ENCODE data around the gene ACTRT2.

ACTRT2 gene

GRCh38 chr1:3028531-3029282, 7.4 kb downstream of the ACTRT2 start:
- Mint-ChIP-seq H3K9me3 (no peaks in the 10 kb centered on the region), H3K4me3 (no peak overlapping the region), H3K27ac (no peak overlapping the region), H3K4me1 (no peaks in the 10 kb centered on the region), H3K27me3 (peaks cover 22% of the 10 kb centered on the region), H3K36me3 (no peaks in the 10 kb centered on the region)
- ATAC-seq: no peak

GRCh38 chr1:3029481-3029961, 8.3 kb downstream of the ACTRT2 start:
- Mint-ChIP-seq H3K4me1 (no peaks in the 10 kb centered on the region), H3K9me3 (no peaks in the 10 kb centered on the region), H3K27ac (no peak overlapping the region), H3K36me3 (no peaks in the 10 kb centered on the region), H3K4me3 (no peak overlapping the region), H3K27me3 (peaks cover 22% of the 10 kb centered on the region)
- ATAC-seq: no peak

DNA sequence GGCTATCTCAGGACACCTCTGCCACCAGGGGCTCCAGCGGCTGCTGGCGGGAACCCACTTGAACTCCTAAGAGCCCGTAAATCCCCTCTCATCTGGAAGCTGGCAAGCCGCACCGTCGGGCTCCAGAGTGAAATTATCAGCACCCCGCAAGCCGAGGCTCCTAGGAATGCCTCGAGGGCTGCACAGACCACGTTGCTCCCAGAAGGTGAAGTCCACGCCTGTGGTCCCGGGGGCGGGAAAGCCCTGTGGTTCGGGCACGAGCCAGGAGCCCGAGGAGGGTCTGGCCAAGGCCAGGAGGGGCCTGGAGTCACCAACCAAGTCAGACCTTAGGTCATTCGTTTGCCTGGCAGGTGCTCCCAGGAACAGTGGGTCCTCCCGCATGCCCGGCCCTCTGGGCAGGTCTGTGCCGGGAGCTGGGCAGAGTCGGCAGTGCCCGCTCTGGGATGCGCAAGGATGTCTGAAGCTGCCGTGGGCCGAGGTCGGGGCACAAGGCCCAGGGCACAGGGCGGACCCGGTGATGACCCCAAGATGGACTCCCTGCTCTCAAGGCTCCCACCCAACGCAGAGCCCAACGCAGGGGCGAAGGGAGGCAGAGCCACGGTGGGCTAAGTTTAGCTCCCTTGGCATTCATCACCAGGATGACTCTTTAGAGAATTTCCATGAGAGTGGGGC, 8.9 kb downstream of the ACTRT2 start:
- H3K27ac Mint-ChIP-seq: no peak overlapping the region
- no peak for ATAC-seq
- H3K4me1 Mint-ChIP-seq: no peaks in the 10 kb centered on the region
- no peak overlapping the region for H3K4me3 Mint-ChIP-seq
- H3K9me3 Mint-ChIP-seq: no peaks in the 10 kb centered on the region
- no peaks in the 10 kb centered on the region for H3K36me3 Mint-ChIP-seq
- peaks cover 22% of the 10 kb centered on the region for H3K27me3 Mint-ChIP-seq

DNA sequence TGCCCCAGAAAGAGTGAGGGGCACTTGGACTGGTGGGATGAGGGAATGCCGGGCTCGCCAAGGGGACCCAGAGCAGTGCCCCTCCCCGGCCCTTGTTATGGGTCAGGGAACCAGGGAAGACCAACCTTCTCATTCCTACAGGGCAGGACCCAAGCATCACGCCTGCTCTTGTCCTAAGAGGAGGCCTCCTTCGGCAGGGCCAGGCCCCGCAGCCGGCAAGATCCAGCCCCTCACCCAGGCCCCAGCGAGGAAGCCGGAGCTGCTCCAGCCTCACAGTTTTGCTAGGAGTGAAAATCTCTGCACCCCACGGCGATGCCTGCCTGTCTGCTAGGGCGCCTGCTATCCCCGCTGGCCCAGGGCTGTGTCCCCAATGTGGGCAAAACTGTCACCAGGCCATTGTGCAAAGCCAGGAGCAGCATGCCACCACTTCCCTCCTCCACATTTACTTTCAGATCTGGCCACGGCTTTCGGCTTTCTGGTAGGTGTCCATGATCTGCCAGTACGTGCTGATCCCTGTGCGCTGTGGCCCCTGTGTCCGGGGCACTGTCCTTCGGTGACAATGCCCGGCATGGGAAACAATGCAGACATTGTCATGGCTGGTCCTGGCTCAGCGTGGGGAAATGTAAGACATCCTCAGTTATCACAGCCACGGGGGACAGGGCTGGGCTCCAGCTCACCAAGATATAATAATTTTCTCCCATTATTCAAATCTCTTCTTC, 9.6 kb downstream of the ACTRT2 start:
- H3K9me3 Mint-ChIP-seq: no peaks in the 10 kb centered on the region
- no peaks in the 10 kb centered on the region for H3K36me3 Mint-ChIP-seq
- no peak overlapping the region for H3K4me3 Mint-ChIP-seq
- H3K27me3 Mint-ChIP-seq: peaks cover 22% of the 10 kb centered on the region
- no peaks in the 10 kb centered on the region for H3K4me1 Mint-ChIP-seq
- no peak for ATAC-seq
- no peak overlapping the region for H3K27ac Mint-ChIP-seq

- peak; percentile 6 for ATAC-seq
- H3K4me3 Mint-ChIP-seq: no peak overlapping the region
- H3K4me1 Mint-ChIP-seq: no peaks in the 10 kb centered on the region
- H3K36me3 Mint-ChIP-seq: no peaks in the 10 kb centered on the region
- peaks cover 22% of the 10 kb centered on the region for H3K27me3 Mint-ChIP-seq
- no peaks in the 10 kb centered on the region for H3K9me3 Mint-ChIP-seq
- no peak overlapping the region for H3K27ac Mint-ChIP-seq
These were observed 10.3 kb downstream of the ACTRT2 start for GRCh38 chr1:3031401-3032221.

DNA sequence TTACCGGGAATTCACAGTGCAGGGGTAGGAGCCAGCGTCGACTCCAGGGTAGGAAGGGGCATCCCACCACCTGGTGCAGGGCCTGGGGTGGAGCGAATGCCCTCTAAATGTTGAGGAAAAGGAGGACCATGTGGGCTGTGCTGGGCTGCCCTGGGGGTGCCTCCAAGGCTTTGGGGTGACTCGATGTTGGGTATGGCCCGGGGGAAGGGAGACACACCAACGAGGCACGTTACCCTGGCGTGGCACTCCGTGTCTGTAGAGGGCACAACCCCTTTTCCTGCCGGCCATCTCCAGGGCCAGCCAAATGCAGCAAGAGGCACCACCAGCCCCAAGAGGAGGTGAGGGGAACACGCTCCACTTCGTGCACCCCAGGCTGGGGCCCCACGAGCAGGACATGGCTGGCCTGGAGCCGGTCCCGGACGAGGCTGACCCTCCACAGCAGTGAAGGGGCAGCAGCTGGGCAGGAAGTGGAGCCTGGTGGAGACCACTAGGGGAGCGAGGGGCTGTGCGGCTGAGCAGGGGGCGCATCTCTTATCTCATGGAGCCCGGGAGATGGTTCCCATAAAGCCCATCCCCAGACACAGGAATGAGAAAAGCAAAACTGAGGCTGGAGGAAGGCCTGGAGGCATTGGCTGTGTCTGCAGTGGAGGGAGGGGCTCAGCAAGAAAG, 11.2 kb downstream of the ACTRT2 start:
- no peaks in the 10 kb centered on the region for H3K9me3 Mint-ChIP-seq
- ATAC-seq: no peak
- no peaks in the 10 kb centered on the region for H3K4me1 Mint-ChIP-seq
- H3K27me3 Mint-ChIP-seq: peaks cover 22% of the 10 kb centered on the region
- H3K4me3 Mint-ChIP-seq: no peak overlapping the region
- no peaks in the 10 kb centered on the region for H3K36me3 Mint-ChIP-seq
- H3K27ac Mint-ChIP-seq: no peak overlapping the region

DNA sequence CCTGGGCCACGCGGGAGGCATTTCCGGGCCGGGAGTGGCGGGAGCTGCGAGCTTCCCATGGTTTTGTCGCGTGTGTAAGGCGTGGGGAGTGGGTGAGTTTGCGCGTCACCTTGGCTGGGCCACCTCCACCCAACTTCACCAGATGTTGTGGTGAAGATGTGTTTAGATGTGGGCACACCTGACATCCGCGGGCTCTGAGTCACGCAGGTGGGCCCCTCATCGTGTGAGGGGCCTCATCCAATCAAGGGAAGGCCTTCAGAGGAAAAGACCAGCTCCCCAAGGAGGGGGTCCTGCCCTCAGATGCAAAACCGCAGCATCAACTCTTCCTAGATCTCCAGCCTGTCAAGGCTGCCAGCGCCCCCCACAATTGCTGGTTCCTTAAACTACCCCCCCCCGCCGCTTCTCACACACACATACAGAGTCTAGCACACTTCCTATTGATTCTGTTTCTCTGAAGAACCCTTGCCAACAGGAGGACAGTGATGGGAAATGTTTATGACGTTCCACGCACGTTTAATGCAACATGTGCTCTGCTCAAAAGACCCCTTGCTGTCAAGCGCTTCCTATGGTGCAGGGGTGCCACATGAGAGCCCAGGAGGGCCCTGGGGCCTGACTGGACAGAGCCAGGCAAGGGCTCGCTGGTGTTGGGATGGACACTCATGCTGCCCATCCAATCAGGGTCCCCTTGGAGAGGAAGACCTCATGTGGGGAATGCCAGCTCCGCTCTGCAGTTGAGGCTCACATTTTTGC, 11.9 kb downstream of the ACTRT2 start:
- Mint-ChIP-seq H3K9me3 (no peaks in the 10 kb centered on the region), H3K4me3 (no peak overlapping the region), H3K27ac (no peak overlapping the region), H3K36me3 (no peaks in the 10 kb centered on the region), H3K27me3 (peaks cover 22% of the 10 kb centered on the region), H3K4me1 (no peaks in the 10 kb centered on the region)
- ATAC-seq: no peak

DNA sequence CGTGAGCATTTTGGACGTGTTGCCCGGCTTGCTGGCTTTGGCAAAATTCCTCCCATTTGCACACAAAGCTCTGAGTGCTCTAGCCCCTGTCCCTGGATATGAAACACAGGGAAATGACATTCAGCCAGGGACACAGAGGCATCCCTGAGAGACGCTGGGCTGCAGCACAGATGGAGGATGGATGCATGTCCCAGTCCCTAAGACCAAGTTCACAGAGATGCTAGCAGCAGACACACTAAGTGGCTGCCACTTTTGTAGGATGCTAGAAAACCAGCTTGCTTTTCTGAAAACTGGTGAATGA, 12.5 kb downstream of the ACTRT2 start:
- ATAC-seq: no peak
- no peaks in the 10 kb centered on the region for H3K36me3 Mint-ChIP-seq
- no peak overlapping the region for H3K27ac Mint-ChIP-seq
- no peak overlapping the region for H3K4me3 Mint-ChIP-seq
- no peaks in the 10 kb centered on the region for H3K9me3 Mint-ChIP-seq
- H3K27me3 Mint-ChIP-seq: peaks cover 22% of the 10 kb centered on the region
- H3K4me1 Mint-ChIP-seq: no peaks in the 10 kb centered on the region

DNA sequence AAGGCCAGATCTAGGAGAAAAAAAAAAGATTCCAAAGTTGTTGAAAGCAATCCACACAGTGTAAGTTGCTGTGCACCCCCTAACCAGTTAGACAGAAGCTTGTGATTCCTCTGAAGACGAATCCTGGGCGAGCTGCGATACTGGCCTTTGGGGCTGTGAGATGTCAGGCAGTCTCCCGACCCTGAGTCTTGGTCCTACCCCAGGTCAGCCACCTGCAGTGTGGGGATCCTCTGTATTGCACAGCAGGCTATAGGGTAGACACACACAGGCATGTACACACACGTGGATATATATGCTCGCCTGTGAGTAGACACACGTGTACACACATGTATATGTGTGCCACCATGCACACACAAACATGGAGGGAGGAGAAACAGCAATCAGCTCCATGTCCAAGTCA, 12.9 kb downstream of the ACTRT2 start:
- H3K36me3 Mint-ChIP-seq: no peaks in the 10 kb centered on the region
- no peak for ATAC-seq
- no peak overlapping the region for H3K4me3 Mint-ChIP-seq
- no peaks in the 10 kb centered on the region for H3K9me3 Mint-ChIP-seq
- H3K27ac Mint-ChIP-seq: no peak overlapping the region
- H3K4me1 Mint-ChIP-seq: no peaks in the 10 kb centered on the region
- H3K27me3 Mint-ChIP-seq: peaks cover 22% of the 10 kb centered on the region

DNA sequence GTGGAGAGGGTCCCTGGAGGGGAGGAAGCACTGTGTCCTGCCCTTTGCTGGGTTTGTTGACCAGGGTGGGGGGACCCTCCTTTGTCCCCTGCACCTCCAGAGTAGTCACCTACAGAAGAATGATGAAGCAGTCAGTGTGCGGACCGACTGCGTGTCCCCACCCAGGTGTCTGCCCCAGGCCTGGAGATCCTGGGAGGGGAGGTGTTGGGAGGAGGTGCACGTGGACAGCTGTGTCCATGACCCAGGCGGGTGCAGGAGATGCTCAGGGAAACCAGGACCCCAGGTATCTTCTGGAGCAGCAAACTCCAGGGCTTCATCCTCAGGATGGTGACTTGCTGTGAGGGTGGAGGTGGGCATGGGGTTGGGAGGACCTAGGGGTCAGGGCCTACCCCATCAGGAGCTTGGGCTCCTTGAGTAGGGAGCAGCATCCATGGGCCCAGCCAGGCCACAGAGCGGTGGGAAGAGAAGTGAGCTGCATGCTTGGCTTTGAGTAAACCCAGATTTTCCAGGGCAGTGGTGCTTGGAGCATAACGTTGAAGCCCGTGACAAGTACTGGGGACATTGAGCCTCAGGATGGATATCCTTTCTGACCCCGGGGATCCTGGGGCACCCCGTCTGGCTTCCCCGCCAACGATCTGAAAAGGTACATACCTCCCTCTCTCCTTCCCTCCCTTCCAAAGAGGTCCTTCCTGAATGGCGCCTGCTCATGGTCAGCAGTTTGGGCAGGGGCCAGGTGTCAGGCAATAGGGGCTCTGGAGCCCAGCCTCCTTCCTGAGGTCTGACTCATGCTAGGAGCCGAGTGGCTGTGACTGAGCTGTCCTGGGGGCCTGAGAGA, 13.7 kb downstream of the ACTRT2 start:
- Mint-ChIP-seq H3K36me3 (no peaks in the 10 kb centered on the region), H3K9me3 (no peaks in the 10 kb centered on the region), H3K4me1 (no peaks in the 10 kb centered on the region), H3K4me3 (no peak overlapping the region), H3K27ac (no peak overlapping the region), H3K27me3 (peaks cover 22% of the 10 kb centered on the region)
- ATAC-seq: no peak

GRCh38 chr1:3035563-3036446, 14.5 kb downstream of the ACTRT2 start:
- Mint-ChIP-seq H3K36me3 (no peaks in the 10 kb centered on the region), H3K9me3 (no peaks in the 10 kb centered on the region), H3K27me3 (peaks cover 21% of the 10 kb centered on the region), H3K4me3 (no peak overlapping the region), H3K4me1 (no peaks in the 10 kb centered on the region), H3K27ac (no peak overlapping the region)
- no peak for ATAC-seq

DNA sequence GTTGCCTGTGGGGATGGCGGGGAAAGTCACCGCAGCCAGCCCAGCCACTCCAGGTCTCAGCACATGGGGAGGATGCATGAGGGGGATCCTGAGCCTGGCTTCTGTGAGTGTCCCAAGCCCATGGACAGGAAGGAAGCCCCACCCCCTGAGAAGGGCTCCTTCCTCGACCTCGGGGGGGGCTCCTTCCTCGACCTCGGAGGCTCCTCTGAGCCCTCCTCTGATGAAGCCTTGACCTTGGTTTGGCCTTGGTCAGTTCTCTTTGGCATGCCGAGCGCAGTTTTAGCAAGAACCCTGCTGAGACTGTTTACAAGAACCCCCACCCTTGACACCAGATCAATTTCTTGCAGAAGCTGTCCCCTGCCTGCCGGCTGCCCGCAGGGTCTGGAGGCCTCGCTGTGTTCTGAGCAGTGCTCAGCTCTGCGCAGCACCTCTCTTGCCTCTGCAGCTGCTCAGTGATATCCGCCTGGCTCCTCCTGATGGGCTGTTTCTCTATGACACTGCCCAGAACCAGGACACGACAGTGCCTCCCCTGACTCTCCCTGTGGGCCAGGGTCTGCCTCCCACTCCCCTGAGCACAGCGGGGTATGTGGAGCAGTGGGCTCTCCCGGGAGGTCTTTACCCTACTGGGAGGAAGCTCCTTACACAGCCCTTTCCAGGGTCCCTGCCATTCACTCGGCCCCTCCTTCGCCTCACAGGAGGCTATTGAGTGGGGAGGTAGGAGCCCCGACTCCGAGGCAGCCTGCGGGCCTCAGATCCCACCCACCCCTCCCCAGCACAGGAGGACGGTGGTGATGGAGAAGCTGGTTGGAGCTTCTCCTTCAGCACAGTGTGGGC, 15.4 kb downstream of the ACTRT2 start:
- no peaks in the 10 kb centered on the region for H3K9me3 Mint-ChIP-seq
- no peak for ATAC-seq
- H3K4me1 Mint-ChIP-seq: no peaks in the 10 kb centered on the region
- no peak overlapping the region for H3K27ac Mint-ChIP-seq
- no peak overlapping the region for H3K4me3 Mint-ChIP-seq
- peaks cover 12% of the 10 kb centered on the region for H3K27me3 Mint-ChIP-seq
- no peaks in the 10 kb centered on the region for H3K36me3 Mint-ChIP-seq
